22Rv1 (cell line): ENCODE data around the gene ABCB11.

Source experiments
- ZFX ChIP-seq: fragments of 450-650 bp; IDR thresholded peaks from 2 replicates; pipeline ENCODE4 v1.6.1; 2017; ENCODE audit warnings: antibody characterized with exemption, borderline replicate concordance
- TF ChIP-seq, protein P1 (sequence below): fragments of 450-650 bp; IDR thresholded peaks from 2 replicates; pipeline ENCODE4 v1.5.1; 2017; ENCODE audit warnings: mild to moderate bottlenecking

GRCh38 chr2:169007356-169007755 is 23.8 kb downstream of the ABCB11 start:
- TF ChIP-seq, protein P1, sequence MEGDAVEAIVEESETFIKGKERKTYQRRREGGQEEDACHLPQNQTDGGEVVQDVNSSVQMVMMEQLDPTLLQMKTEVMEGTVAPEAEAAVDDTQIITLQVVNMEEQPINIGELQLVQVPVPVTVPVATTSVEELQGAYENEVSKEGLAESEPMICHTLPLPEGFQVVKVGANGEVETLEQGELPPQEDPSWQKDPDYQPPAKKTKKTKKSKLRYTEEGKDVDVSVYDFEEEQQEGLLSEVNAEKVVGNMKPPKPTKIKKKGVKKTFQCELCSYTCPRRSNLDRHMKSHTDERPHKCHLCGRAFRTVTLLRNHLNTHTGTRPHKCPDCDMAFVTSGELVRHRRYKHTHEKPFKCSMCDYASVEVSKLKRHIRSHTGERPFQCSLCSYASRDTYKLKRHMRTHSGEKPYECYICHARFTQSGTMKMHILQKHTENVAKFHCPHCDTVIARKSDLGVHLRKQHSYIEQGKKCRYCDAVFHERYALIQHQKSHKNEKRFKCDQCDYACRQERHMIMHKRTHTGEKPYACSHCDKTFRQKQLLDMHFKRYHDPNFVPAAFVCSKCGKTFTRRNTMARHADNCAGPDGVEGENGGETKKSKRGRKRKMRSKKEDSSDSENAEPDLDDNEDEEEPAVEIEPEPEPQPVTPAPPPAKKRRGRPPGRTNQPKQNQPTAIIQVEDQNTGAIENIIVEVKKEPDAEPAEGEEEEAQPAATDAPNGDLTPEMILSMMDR: no peak
- TF ChIP-seq ZFX: no peak
